GM21576 (cell line): ENCODE measurements around the gene SRRM3.
"Not testable (repeated sequence)": the region's sequence is repeated elsewhere in the genome, so short reads cannot be mapped to it uniquely, and the experiment has no call there.

Experiments
- ATAC-seq: cut with Tn5 transposase; IDR thresholded peaks from one replicate; pipeline ENCODE4 v1.9.1; 2021; ENCODE audit warnings: mild to moderate bottlenecking, moderate library complexity; ENCODE audit not compliant: unreplicated experiment

Gene SRRM3

GRCh38 chr7:76260171-76260703 lies 58.5 kb downstream of the SRRM3 start:
- ATAC-seq, result no peak

GRCh38 chr7:76261329-76261728 lies 59.6 kb downstream of the SRRM3 start:
- no peak for ATAC-seq

- ATAC-seq, result no peak
Observed at GRCh38 chr7:76261931-76262330, 60.2 kb downstream of the SRRM3 start.

GRCh38 chr7:76262683-76263402 lies 61.1 kb downstream of the SRRM3 start:
- no peak for ATAC-seq

- no peak for ATAC-seq
Observed at GRCh38 chr7:76265299-76265698, 63.6 kb downstream of the SRRM3 start.

- ATAC-seq, result no peak
Observed at GRCh38 chr7:76267107-76267893, 65.6 kb downstream of the SRRM3 start.

GRCh38 chr7:76267894-76268183 lies 66.1 kb downstream of the SRRM3 start:
- no peak for ATAC-seq

- ATAC-seq, result no peak
Observed at GRCh38 chr7:76268376-76268775, 66.7 kb downstream of the SRRM3 start.

- ATAC-seq, result no peak
Observed at GRCh38 chr7:76269895-76270294, 68.2 kb downstream of the SRRM3 start.

- not testable (repeated sequence) for ATAC-seq
Observed at GRCh38 chr7:76271384-76271783, 69.7 kb downstream of the SRRM3 start.

- no peak for ATAC-seq
Observed at GRCh38 chr7:76272142-76272541, 70.4 kb downstream of the SRRM3 start.

- no peak for ATAC-seq
Observed at GRCh38 chr7:76272851-76273497, 71.3 kb downstream of the SRRM3 start.

GRCh38 chr7:76273503-76273902 lies 71.8 kb downstream of the SRRM3 start:
- ATAC-seq, result no peak

GRCh38 chr7:76278540-76278939 lies 76.8 kb downstream of the SRRM3 start:
- ATAC-seq, result no peak

- no peak for ATAC-seq
Observed at GRCh38 chr7:76280408-76280807, 78.7 kb downstream of the SRRM3 start.

GRCh38 chr7:76281006-76281705 lies 79.5 kb downstream of the SRRM3 start:
- no peak for ATAC-seq

GRCh38 chr7:76281706-76282343 lies 80.1 kb downstream of the SRRM3 start:
- no peak for ATAC-seq

- ATAC-seq, result no peak
Observed at GRCh38 chr7:76282344-76283253, 80.9 kb downstream of the SRRM3 start.

GRCh38 chr7:76283254-76284159 lies 81.8 kb downstream of the SRRM3 start:
- ATAC-seq, result no peak
